HL-60 (cell line): ENCODE measurements around the gene RGL1.

Experiments used
- POLR2AphosphoS5 ChIP-seq: IDR thresholded peaks from 2 replicates; pipeline ENCODE4 v1.6.1; 2012; ENCODE audit warnings: low read depth
- REST ChIP-seq: IDR thresholded peaks from 2 replicates; pipeline ENCODE4 v1.6.1; 2012; ENCODE audit warnings: low read depth; ENCODE audit not compliant: insufficient replicate concordance
- TF ChIP-seq, protein P1 (sequence below): IDR thresholded peaks from one replicate; pipeline ENCODE4 v1.5.1; 2011; ENCODE audit warnings: low read length, control low read depth, inconsistent platforms; ENCODE audit not compliant: insufficient read depth

DNA sequence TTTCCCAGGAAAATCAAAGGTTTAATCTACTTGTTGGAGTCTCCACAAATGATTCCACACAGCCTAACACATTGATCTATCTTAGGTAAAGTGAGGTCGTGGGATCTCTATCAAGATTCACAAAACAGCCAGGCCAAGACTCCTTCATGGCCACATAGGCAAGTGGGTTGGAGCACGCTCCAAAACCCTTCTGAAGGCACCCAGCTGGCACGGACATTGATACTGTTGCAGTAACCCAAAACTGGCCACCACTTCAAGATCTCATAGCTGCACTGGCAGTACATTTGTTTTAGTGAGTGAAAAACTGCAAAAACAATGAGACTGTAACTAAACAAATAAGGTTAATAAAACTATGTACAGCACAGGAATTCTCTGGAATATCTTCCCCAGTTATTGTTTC, 170.7 kb downstream of the RGL1 start:
- TF ChIP-seq POLR2AphosphoS5 (no peak), REST (no peak)
- TF ChIP-seq, protein P1, sequence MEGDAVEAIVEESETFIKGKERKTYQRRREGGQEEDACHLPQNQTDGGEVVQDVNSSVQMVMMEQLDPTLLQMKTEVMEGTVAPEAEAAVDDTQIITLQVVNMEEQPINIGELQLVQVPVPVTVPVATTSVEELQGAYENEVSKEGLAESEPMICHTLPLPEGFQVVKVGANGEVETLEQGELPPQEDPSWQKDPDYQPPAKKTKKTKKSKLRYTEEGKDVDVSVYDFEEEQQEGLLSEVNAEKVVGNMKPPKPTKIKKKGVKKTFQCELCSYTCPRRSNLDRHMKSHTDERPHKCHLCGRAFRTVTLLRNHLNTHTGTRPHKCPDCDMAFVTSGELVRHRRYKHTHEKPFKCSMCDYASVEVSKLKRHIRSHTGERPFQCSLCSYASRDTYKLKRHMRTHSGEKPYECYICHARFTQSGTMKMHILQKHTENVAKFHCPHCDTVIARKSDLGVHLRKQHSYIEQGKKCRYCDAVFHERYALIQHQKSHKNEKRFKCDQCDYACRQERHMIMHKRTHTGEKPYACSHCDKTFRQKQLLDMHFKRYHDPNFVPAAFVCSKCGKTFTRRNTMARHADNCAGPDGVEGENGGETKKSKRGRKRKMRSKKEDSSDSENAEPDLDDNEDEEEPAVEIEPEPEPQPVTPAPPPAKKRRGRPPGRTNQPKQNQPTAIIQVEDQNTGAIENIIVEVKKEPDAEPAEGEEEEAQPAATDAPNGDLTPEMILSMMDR = no peak
